GM19438 (cell line): ENCODE measurements around the gene BLOC1S3.

Experiments used
- ATAC-seq: cut with Tn5 transposase; IDR thresholded peaks from one replicate; pipeline ENCODE4 v1.9.1; 2021; ENCODE audit warnings: low read depth; ENCODE audit not compliant: unreplicated experiment

Gene BLOC1S3

GRCh38 chr19:45160870-45161737 lies 17.5 kb upstream of the BLOC1S3 start, which contains the start of gene NKPD1:
TSS of gene NKPD1 (minus strand) at chr19:45160982. CDS start at chr19:45160150, 832 bp downstream.
- no peak for ATAC-seq

GRCh38 chr19:45161738-45162607 lies 16.6 kb upstream of the BLOC1S3 start:
- ATAC-seq, result no peak

GRCh38 chr19:45162608-45163143 lies 15.9 kb upstream of the BLOC1S3 start:
- ATAC-seq, result no peak

- ATAC-seq, result no peak
Observed at GRCh38 chr19:45163156-45163555, 15.4 kb upstream of the BLOC1S3 start.

GRCh38 chr19:45163751-45164460 lies 14.7 kb upstream of the BLOC1S3 start:
- ATAC-seq, result no peak

- peak; percentile 77 for ATAC-seq
Observed at GRCh38 chr19:45164577-45165335, 13.8 kb upstream of the BLOC1S3 start.

GRCh38 chr19:45166723-45167252 lies 11.8 kb upstream of the BLOC1S3 start:
- no peak for ATAC-seq

- ATAC-seq, result no peak
Observed at GRCh38 chr19:45168767-45169351, 9.7 kb upstream of the BLOC1S3 start.

GRCh38 chr19:45169602-45170001 lies 9.0 kb upstream of the BLOC1S3 start:
- ATAC-seq, result no peak

- no peak for ATAC-seq
Observed at GRCh38 chr19:45170146-45171106, 8.2 kb upstream of the BLOC1S3 start.

- ATAC-seq, result no peak
Observed at GRCh38 chr19:45171211-45171623, 7.4 kb upstream of the BLOC1S3 start.

GRCh38 chr19:45172173-45172572 lies 6.4 kb upstream of the BLOC1S3 start:
- ATAC-seq, result no peak

- no peak for ATAC-seq
Observed at GRCh38 chr19:45172611-45173208, 5.9 kb upstream of the BLOC1S3 start.

- no peak for ATAC-seq
Observed at GRCh38 chr19:45173816-45174215, 4.8 kb upstream of the BLOC1S3 start.

- no peak for ATAC-seq
Observed at GRCh38 chr19:45175515-45176345, 2.9 kb upstream of the BLOC1S3 start.

GRCh38 chr19:45177817-45178261 lies 745 bp upstream of the BLOC1S3 start, which contains the start of gene TRAPPC6A:
TSS of gene TRAPPC6A (minus strand) at chr19:45178237. CDS start at chr19:45178218, 19 bp downstream.
- no peak for ATAC-seq
